IMR-90 (cell line): ENCODE results near the gene TM4SF18. TPM values are rescaled to one million over a fixed set of nuclear protein-coding genes. Genes with fewer than 3 reads are reported as not detected.
A peak's percentile ranks its signal among the peaks of the same experiment; 100 is the strongest.

Experiments
- ATAC-seq: fragments of 200-7000 bp; cut with Tn5 transposase; 2 replicates; pipeline ENCODE4 v1.9.1; 2020; ENCODE audit warnings: low read depth, mild to moderate bottlenecking, moderate library complexity
- BruUV-seq: library from RNA; stranded (reverse); fragments of 400-500 nt; replicated peaks from 2 replicates; lab custom pipeline; 2021; lab: Mats Ljungman, UMichigan
- CTCF ChIA-PET: fragments of 300-600 bp; formaldehyde crosslinking; extraction: SDS; loops from one replicate; lab custom pipeline; 2021; ENCODE audit warnings: antibody characterized with exemption; lab: Yijun Ruan, JAX
- POLR2A ChIA-PET: fragments of 300-600 bp; sonication (Branson Sonifier 250); formaldehyde crosslinking; loops from one replicate; lab custom pipeline; 2022; ENCODE audit warnings: antibody characterized with exemption; ENCODE audit not compliant: unreplicated experiment; lab: Charles Lee
- DNase-seq: peaks from one replicate; pipeline ENCODE4 v3.0.0; 2013
- H2AFZ ChIP-seq: replicated peaks from 2 replicates; pipeline ENCODE3; 2013; ENCODE audit warnings: low read length, mild to moderate bottlenecking; ENCODE audit not compliant: poor library complexity
- H2AK5ac ChIP-seq: 2 replicates; pipeline ENCODE4 v1.6.1; 2013; ENCODE audit warnings: low read depth, low read length, inconsistent platforms
- H2AK9ac ChIP-seq: replicated peaks from 2 replicates; pipeline ENCODE3; 2013; ENCODE audit warnings: mild to moderate bottlenecking, low read depth, low read length, moderate library complexity; ENCODE audit not compliant: poor library complexity
- H2BK120ac ChIP-seq: 2 replicates; pipeline ENCODE4 v1.6.1; 2013; ENCODE audit warnings: low read depth, low read length, inconsistent platforms
- H2BK15ac ChIP-seq: 3 replicates; pipeline ENCODE4 v1.6.1; 2013; ENCODE audit warnings: low read depth, low read length, inconsistent platforms
- H2BK20ac ChIP-seq: 2 replicates; pipeline ENCODE4 v1.6.1; 2013; ENCODE audit warnings: low read depth, mild to moderate bottlenecking, inconsistent platforms, low read length, moderate library complexity
- H2BK5ac ChIP-seq: 2 replicates; pipeline ENCODE4 v1.6.1; 2013; ENCODE audit warnings: mild to moderate bottlenecking, low read depth, low read length, inconsistent platforms; ENCODE audit not compliant: poor library complexity, severe bottlenecking
- H3K14ac ChIP-seq: replicated peaks from 2 replicates; pipeline ENCODE4 v1.6.1; 2013; ENCODE audit warnings: low read depth, low read length, inconsistent platforms
- H3K18ac ChIP-seq: 2 replicates; pipeline ENCODE4 v1.6.1; 2013; ENCODE audit warnings: low read depth, low read length, control low read depth
- H3K23ac ChIP-seq: 2 replicates; pipeline ENCODE4 v1.6.1; 2013; ENCODE audit warnings: low read depth, low read length, inconsistent platforms
- H3K27ac ChIP-seq: 2 replicates; pipeline ENCODE4 v1.5.1; 2013; ENCODE audit warnings: mild to moderate bottlenecking, control low read depth, low read length; ENCODE audit not compliant: insufficient read depth
- H3K27me3 ChIP-seq: 2 replicates; pipeline ENCODE4 v1.6.1; 2013; ENCODE audit warnings: low read length; ENCODE audit not compliant: control insufficient read depth, insufficient read depth
- H3K36me3 ChIP-seq: 2 replicates; pipeline ENCODE4 v1.6.1; 2013; ENCODE audit warnings: low read length, mixed read lengths; ENCODE audit not compliant: control insufficient read depth, insufficient read depth
- H3K4ac ChIP-seq: 2 replicates; pipeline ENCODE4 v1.6.1; 2013; ENCODE audit warnings: low read depth, low read length, inconsistent platforms
- H3K4me1 ChIP-seq: 2 replicates; pipeline ENCODE4 v1.6.1; 2013; ENCODE audit warnings: low read length, mixed read lengths; ENCODE audit not compliant: control insufficient read depth, insufficient read depth
- H3K4me2 ChIP-seq: 2 replicates; pipeline ENCODE4 v1.6.1; 2013; ENCODE audit warnings: low read depth, mild to moderate bottlenecking, control low read depth, low read length, moderate library complexity
- H3K4me3 ChIP-seq: 2 replicates; pipeline ENCODE4 v1.5.1; 2013; ENCODE audit warnings: low read depth, mild to moderate bottlenecking, control low read depth, low read length, moderate library complexity; ENCODE audit not compliant: insufficient read depth
- H3K56ac ChIP-seq: 2 replicates; pipeline ENCODE4 v1.6.1; 2013; ENCODE audit warnings: low read length, inconsistent platforms; ENCODE audit not compliant: insufficient read depth; ENCODE audit errors: extremely low read depth
- H3K79me1 ChIP-seq, 2 experiments: 2 replicates each; pipeline ENCODE4 v1.6.1; 2013; ENCODE audit warnings: low read length in 2 of 2, inconsistent platforms in 1 of 2, low read depth in 1 of 2
- H3K9ac ChIP-seq: 2 replicates; pipeline ENCODE4 v1.6.1; 2013; ENCODE audit warnings: low read depth, low read length, control low read depth
- H3K9me1 ChIP-seq: 2 replicates; pipeline ENCODE4 v1.6.1; 2013; ENCODE audit warnings: low read length, inconsistent platforms; ENCODE audit not compliant: insufficient read depth
- H3K9me3 ChIP-seq: 2 replicates; pipeline ENCODE4 v1.6.1; 2013; ENCODE audit warnings: low read length; ENCODE audit not compliant: control insufficient read depth, insufficient read depth
- H4K20me1 ChIP-seq: 2 replicates; pipeline ENCODE4 v1.6.1; 2013; ENCODE audit warnings: low read length, inconsistent platforms; ENCODE audit not compliant: insufficient read depth
- H4K5ac ChIP-seq: 2 replicates; pipeline ENCODE4 v1.6.1; 2013; ENCODE audit warnings: mild to moderate bottlenecking, low read depth, low read length, control low read depth
- H4K8ac ChIP-seq, 2 experiments: 2 replicates each; pipeline ENCODE4 v1.6.1; 2013; ENCODE audit warnings: low read depth in 2 of 2, low read length in 2 of 2, control low read depth in 1 of 2, inconsistent platforms in 1 of 2
- H4K91ac ChIP-seq: 2 replicates; pipeline ENCODE4 v1.6.1; 2013; ENCODE audit warnings: low read depth, low read length, inconsistent platforms; ENCODE audit not compliant: insufficient read depth
- CTCF ChIP-seq: conservative IDR thresholded peaks from 2 replicates; pipeline ENCODE4 v1.5.1; 2012; ENCODE audit warnings: mild to moderate bottlenecking, low read depth, low read length, improper control_type of control experiment
- ELK1 ChIP-seq: fragments of 150-350 bp; IDR thresholded peaks from 2 replicates; pipeline ENCODE4 v1.6.1; 2016; ENCODE audit warnings: low read depth, mild to moderate bottlenecking, low read length, moderate library complexity, borderline replicate concordance
- FOS ChIP-seq: fragments of 150-350 bp; IDR thresholded peaks from 2 replicates; pipeline ENCODE4 v1.6.1; 2016; ENCODE audit warnings: low read depth, low read length
- MAFK ChIP-seq: IDR thresholded peaks from 2 replicates; pipeline ENCODE4 v1.6.1; 2012; ENCODE audit warnings: low read depth, low read length, improper control_type of control experiment
- NFE2L2 ChIP-seq: fragments of 150-350 bp; IDR thresholded peaks from 2 replicates; pipeline ENCODE4 v1.6.1; 2016; ENCODE audit warnings: low read depth, mild to moderate bottlenecking, low read length
- RCOR1 ChIP-seq: IDR thresholded peaks from 2 replicates; pipeline ENCODE4 v1.6.1; 2012; ENCODE audit warnings: mild to moderate bottlenecking, low read length, improper control_type of control experiment; ENCODE audit not compliant: insufficient replicate concordance
- USF2 ChIP-seq: fragments of 150-350 bp; IDR thresholded peaks from 2 replicates; pipeline ENCODE4 v1.6.1; 2017; ENCODE audit warnings: mild to moderate bottlenecking, antibody characterized with exemption, low read length, low read depth
- WGBS, 2 experiments: methylation state at CpG; one replicate each; pipeline versions ENCODE4 v1.1.5 to v1.1.7; 2013; ENCODE audit warnings: missing lambda C conversion rate in 2 of 2; ENCODE audit not compliant: insufficient read length in 1 of 2; ENCODE audit errors: extremely low coverage in 2 of 2; 5-methylcytosine and 5-hydroxymethylcytosine counted together
- dilution Hi-C: fragments of 300-500 bp; cut with HindIII; formaldehyde crosslinking; loops from one replicate; pipeline ENCODE4 v1.14.3; 2018; ENCODE audit warnings: low sequenced_read_pairs; ENCODE audit not compliant: unreplicated experiment
- in situ Hi-C: fragments of 300-500 bp; cut with MboI; formaldehyde crosslinking; loops from 3 replicates; pipeline ENCODE4 v1.14.3; 2019; ENCODE audit warnings: low sequenced_read_pairs, inconsistent platforms, mixed read lengths
- intact Hi-C: fragments of 100-400 bp; cut with micrococcal nuclease; formaldehyde crosslinking; loops from 2 replicates; pipeline ENCODE4 v1.10.0; 2022
- polyA plus RNA-seq, 3 experiments: library from polyadenylated mRNA; depleted of rRNA; stranded (reverse); fragments of >200 nt; gene quantifications; 2 replicates each; pipeline ENCODE4 v1.2.3, GENCODE V29; 2012; ENCODE audit warnings: low replicate concordance in 1 of 3
- total RNA-seq: library from RNA; depleted of rRNA; stranded (reverse); fragments of >200 nt; gene quantifications from 2 replicates; pipeline ENCODE4 v1.2.3, GENCODE V29; 2012

Gene TM4SF18
- total and polyA plus RNA-seq, 2 of the 4 experiments (the other 2 are of a cell fraction): under 0.01 TPM; not detected in 1

GRCh38 chr3:149282322-149282721 lies 51.1 kb downstream of the TM4SF18 start:
- H4K20me1 ChIP-seq: no peaks in the 10 kb centered on the region
- H3K27ac ChIP-seq: no peak overlapping the region
- no peak overlapping the region for H3K4me3 ChIP-seq
- DNase-seq (no peak), ATAC-seq (no peak)
- H2BK5ac ChIP-seq: no peak overlapping the region
- TF ChIP-seq MAFK (peak; percentile 32), NFE2L2 (no peak), USF2 (no peak), RCOR1 (no peak), CTCF (no peak), FOS (no peak), ELK1 (no peak)
- no peak overlapping the region for H3K18ac ChIP-seq
- H3K27me3 ChIP-seq: no peaks in the 10 kb centered on the region
- H3K9me3 ChIP-seq: no peaks in the 10 kb centered on the region
- in situ Hi-C loops (no loop called here), intact Hi-C loops (no loop called here), dilution Hi-C loops (no loop called here)
- POLR2A ChIA-PET: no interaction called here
- no peak overlapping the region for H2BK15ac ChIP-seq
- CTCF ChIA-PET: no interaction called here
- no CpG with 5 or more reads among the region's 1 CpG for WGBS, 2 experiments
- H3K56ac ChIP-seq: no peak overlapping the region
- no peak overlapping the region for H2AFZ ChIP-seq
- H2AK5ac ChIP-seq: no peak overlapping the region
- H3K79me1 ChIP-seq: no peaks in the 10 kb centered on the region
- no peak overlapping the region for H2AK9ac ChIP-seq
- no peak overlapping the region for H2BK20ac ChIP-seq
- H3K23ac ChIP-seq: no peak overlapping the region
- H3K4me2 ChIP-seq: no peak overlapping the region
- H3K4me1 ChIP-seq: peaks cover 2% of the 10 kb centered on the region; the same call in 1 of the 2 replicates
- no peak overlapping the region for H4K91ac ChIP-seq
- no peak overlapping the region for H3K9ac ChIP-seq
- no TSS peak for BruUV-seq
- H3K14ac ChIP-seq: no peak overlapping the region
- no peaks in the 10 kb centered on the region; the same call in 1 of the 2 replicates for H3K9me1 ChIP-seq
- H3K36me3 ChIP-seq: no peaks in the 10 kb centered on the region
- no peak overlapping the region for H2BK120ac ChIP-seq
- no peak overlapping the region for H3K4ac ChIP-seq
- no peak overlapping the region for H4K5ac ChIP-seq
- H4K8ac ChIP-seq: no peak overlapping the region
